Neural progenitor cell (in vitro differentiated cells): ENCODE results near the gene CPEB1.
"Not testable (repeated sequence)": the region's sequence is repeated elsewhere in the genome, so short reads cannot be mapped to it uniquely, and the experiment has no call there.

Experiments
- EZH2 ChIP-seq: fragments of 200-600 bp; sonication (generic); IDR thresholded peaks from 2 replicates; pipeline ENCODE4 v1.6.1; 2017; ENCODE audit warnings: antibody characterized with exemption, mild to moderate bottlenecking, moderate library complexity
- EZH2phosphoT487 ChIP-seq: fragments of 200-600 bp; sonication (generic); IDR thresholded peaks from 2 replicates; pipeline ENCODE4 v1.6.1; 2017; ENCODE audit warnings: antibody characterized with exemption
- TF ChIP-seq, protein P1 (sequence below): fragments of 200-600 bp; sonication (generic); IDR thresholded peaks from 2 replicates; pipeline ENCODE4 v1.5.1; 2017; ENCODE audit warnings: antibody characterized with exemption, mild to moderate bottlenecking

DNA sequence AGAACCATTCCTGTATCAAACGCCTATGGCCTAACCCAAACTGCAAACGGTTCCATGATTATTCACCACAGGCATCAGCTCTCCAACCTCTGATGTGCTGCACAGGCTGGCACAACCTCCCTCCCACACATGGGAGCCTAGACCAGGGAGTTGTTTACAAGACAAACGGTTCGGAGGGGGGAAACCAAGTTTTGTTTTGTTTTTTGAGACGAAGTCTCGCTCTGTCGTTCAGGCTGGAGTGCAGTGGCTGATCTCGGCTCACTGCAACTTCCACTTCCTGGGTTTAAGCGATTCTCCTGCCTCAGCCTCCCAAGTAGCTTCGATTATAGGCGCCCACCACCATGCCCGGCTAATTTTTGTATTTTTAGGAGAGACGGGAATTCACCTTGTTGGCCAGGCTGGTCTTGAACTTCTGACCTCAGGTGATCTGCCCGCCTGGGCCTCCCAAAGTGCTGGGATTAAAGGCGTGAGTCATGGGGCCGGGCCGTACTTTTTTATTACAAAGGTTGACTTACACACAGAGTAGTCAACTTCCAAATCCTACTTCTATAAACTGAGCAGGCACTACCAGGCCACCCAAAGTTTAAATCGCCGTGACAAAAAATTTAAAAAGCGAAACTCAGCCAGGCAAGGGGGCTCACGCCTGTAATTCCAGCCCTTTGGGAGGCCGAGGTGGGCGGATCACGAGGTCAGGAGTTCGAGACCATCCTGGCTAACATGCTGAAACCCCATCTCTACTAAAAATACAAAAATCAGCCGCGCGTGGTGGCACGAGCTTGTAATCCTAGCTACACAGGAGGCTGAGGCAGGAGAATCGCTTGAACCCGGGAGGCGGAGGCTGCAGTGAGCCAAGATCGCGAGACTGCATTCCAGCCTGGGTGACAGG lies 2.0 kb downstream of the CPEB1 start:
- not testable (repeated sequence) for TF ChIP-seq EZH2, EZH2phosphoT487
- TF ChIP-seq, protein P1, sequence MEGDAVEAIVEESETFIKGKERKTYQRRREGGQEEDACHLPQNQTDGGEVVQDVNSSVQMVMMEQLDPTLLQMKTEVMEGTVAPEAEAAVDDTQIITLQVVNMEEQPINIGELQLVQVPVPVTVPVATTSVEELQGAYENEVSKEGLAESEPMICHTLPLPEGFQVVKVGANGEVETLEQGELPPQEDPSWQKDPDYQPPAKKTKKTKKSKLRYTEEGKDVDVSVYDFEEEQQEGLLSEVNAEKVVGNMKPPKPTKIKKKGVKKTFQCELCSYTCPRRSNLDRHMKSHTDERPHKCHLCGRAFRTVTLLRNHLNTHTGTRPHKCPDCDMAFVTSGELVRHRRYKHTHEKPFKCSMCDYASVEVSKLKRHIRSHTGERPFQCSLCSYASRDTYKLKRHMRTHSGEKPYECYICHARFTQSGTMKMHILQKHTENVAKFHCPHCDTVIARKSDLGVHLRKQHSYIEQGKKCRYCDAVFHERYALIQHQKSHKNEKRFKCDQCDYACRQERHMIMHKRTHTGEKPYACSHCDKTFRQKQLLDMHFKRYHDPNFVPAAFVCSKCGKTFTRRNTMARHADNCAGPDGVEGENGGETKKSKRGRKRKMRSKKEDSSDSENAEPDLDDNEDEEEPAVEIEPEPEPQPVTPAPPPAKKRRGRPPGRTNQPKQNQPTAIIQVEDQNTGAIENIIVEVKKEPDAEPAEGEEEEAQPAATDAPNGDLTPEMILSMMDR, result not testable (repeated sequence)
